IMR-90 (cell line): ENCODE measurements around the gene FXYD6. TPM values are rescaled to one million over a fixed set of nuclear protein-coding genes. Genes with fewer than 3 reads are reported as not detected.

Experiments used
- ATAC-seq: fragments of 200-7000 bp; cut with Tn5 transposase; 2 replicates; pipeline ENCODE4 v1.9.1; 2020; ENCODE audit warnings: low read depth, mild to moderate bottlenecking, moderate library complexity
- BruUV-seq: library from RNA; stranded (reverse); fragments of 400-500 nt; replicated peaks from 2 replicates; lab custom pipeline; 2021; lab: Mats Ljungman, UMichigan
- CTCF ChIA-PET: fragments of 300-600 bp; formaldehyde crosslinking; extraction: SDS; loops from one replicate; lab custom pipeline; 2021; ENCODE audit warnings: antibody characterized with exemption; lab: Yijun Ruan, JAX
- POLR2A ChIA-PET: fragments of 300-600 bp; sonication (Branson Sonifier 250); formaldehyde crosslinking; loops from one replicate; lab custom pipeline; 2022; ENCODE audit warnings: antibody characterized with exemption; ENCODE audit not compliant: unreplicated experiment; lab: Charles Lee
- DNase-seq: peaks from one replicate; pipeline ENCODE4 v3.0.0; 2013
- H2AFZ ChIP-seq: replicated peaks from 2 replicates; pipeline ENCODE3; 2013; ENCODE audit warnings: low read length, mild to moderate bottlenecking; ENCODE audit not compliant: poor library complexity
- H2AK5ac ChIP-seq: 2 replicates; pipeline ENCODE4 v1.6.1; 2013; ENCODE audit warnings: low read depth, low read length, inconsistent platforms
- H2AK9ac ChIP-seq: replicated peaks from 2 replicates; pipeline ENCODE3; 2013; ENCODE audit warnings: mild to moderate bottlenecking, low read depth, low read length, moderate library complexity; ENCODE audit not compliant: poor library complexity
- H2BK120ac ChIP-seq: 2 replicates; pipeline ENCODE4 v1.6.1; 2013; ENCODE audit warnings: low read depth, low read length, inconsistent platforms
- H2BK15ac ChIP-seq: 3 replicates; pipeline ENCODE4 v1.6.1; 2013; ENCODE audit warnings: low read depth, low read length, inconsistent platforms
- H2BK20ac ChIP-seq: 2 replicates; pipeline ENCODE4 v1.6.1; 2013; ENCODE audit warnings: low read depth, mild to moderate bottlenecking, inconsistent platforms, low read length, moderate library complexity
- H2BK5ac ChIP-seq: 2 replicates; pipeline ENCODE4 v1.6.1; 2013; ENCODE audit warnings: mild to moderate bottlenecking, low read depth, low read length, inconsistent platforms; ENCODE audit not compliant: poor library complexity, severe bottlenecking
- H3K14ac ChIP-seq: replicated peaks from 2 replicates; pipeline ENCODE4 v1.6.1; 2013; ENCODE audit warnings: low read depth, low read length, inconsistent platforms
- H3K18ac ChIP-seq: 2 replicates; pipeline ENCODE4 v1.6.1; 2013; ENCODE audit warnings: low read depth, low read length, control low read depth
- H3K23ac ChIP-seq: 2 replicates; pipeline ENCODE4 v1.6.1; 2013; ENCODE audit warnings: low read depth, low read length, inconsistent platforms
- H3K27ac ChIP-seq: 2 replicates; pipeline ENCODE4 v1.5.1; 2013; ENCODE audit warnings: mild to moderate bottlenecking, control low read depth, low read length; ENCODE audit not compliant: insufficient read depth
- H3K27me3 ChIP-seq: 2 replicates; pipeline ENCODE4 v1.6.1; 2013; ENCODE audit warnings: low read length; ENCODE audit not compliant: control insufficient read depth, insufficient read depth
- H3K36me3 ChIP-seq: 2 replicates; pipeline ENCODE4 v1.6.1; 2013; ENCODE audit warnings: low read length, mixed read lengths; ENCODE audit not compliant: control insufficient read depth, insufficient read depth
- H3K4ac ChIP-seq: 2 replicates; pipeline ENCODE4 v1.6.1; 2013; ENCODE audit warnings: low read depth, low read length, inconsistent platforms
- H3K4me1 ChIP-seq: 2 replicates; pipeline ENCODE4 v1.6.1; 2013; ENCODE audit warnings: low read length, mixed read lengths; ENCODE audit not compliant: control insufficient read depth, insufficient read depth
- H3K4me2 ChIP-seq: 2 replicates; pipeline ENCODE4 v1.6.1; 2013; ENCODE audit warnings: low read depth, mild to moderate bottlenecking, control low read depth, low read length, moderate library complexity
- H3K4me3 ChIP-seq: 2 replicates; pipeline ENCODE4 v1.5.1; 2013; ENCODE audit warnings: low read depth, mild to moderate bottlenecking, control low read depth, low read length, moderate library complexity; ENCODE audit not compliant: insufficient read depth
- H3K56ac ChIP-seq: 2 replicates; pipeline ENCODE4 v1.6.1; 2013; ENCODE audit warnings: low read length, inconsistent platforms; ENCODE audit not compliant: insufficient read depth; ENCODE audit errors: extremely low read depth
- H3K79me1 ChIP-seq, 2 experiments: 2 replicates each; pipeline ENCODE4 v1.6.1; 2013; ENCODE audit warnings: low read length in 2 of 2, inconsistent platforms in 1 of 2, low read depth in 1 of 2
- H3K9ac ChIP-seq: 2 replicates; pipeline ENCODE4 v1.6.1; 2013; ENCODE audit warnings: low read depth, low read length, control low read depth
- H3K9me1 ChIP-seq: 2 replicates; pipeline ENCODE4 v1.6.1; 2013; ENCODE audit warnings: low read length, inconsistent platforms; ENCODE audit not compliant: insufficient read depth
- H3K9me3 ChIP-seq: 2 replicates; pipeline ENCODE4 v1.6.1; 2013; ENCODE audit warnings: low read length; ENCODE audit not compliant: control insufficient read depth, insufficient read depth
- H4K20me1 ChIP-seq: 2 replicates; pipeline ENCODE4 v1.6.1; 2013; ENCODE audit warnings: low read length, inconsistent platforms; ENCODE audit not compliant: insufficient read depth
- H4K5ac ChIP-seq: 2 replicates; pipeline ENCODE4 v1.6.1; 2013; ENCODE audit warnings: mild to moderate bottlenecking, low read depth, low read length, control low read depth
- H4K8ac ChIP-seq, 2 experiments: 2 replicates each; pipeline ENCODE4 v1.6.1; 2013; ENCODE audit warnings: low read depth in 2 of 2, low read length in 2 of 2, control low read depth in 1 of 2, inconsistent platforms in 1 of 2
- H4K91ac ChIP-seq: 2 replicates; pipeline ENCODE4 v1.6.1; 2013; ENCODE audit warnings: low read depth, low read length, inconsistent platforms; ENCODE audit not compliant: insufficient read depth
- BHLHE40 ChIP-seq: fragments of 150-350 bp; IDR thresholded peaks from 2 replicates; pipeline ENCODE4 v1.6.1; 2016; ENCODE audit warnings: mild to moderate bottlenecking, low read depth, low read length
- CEBPB ChIP-seq: IDR thresholded peaks from 2 replicates; pipeline ENCODE4 v1.6.1; 2012; ENCODE audit warnings: low read depth, low read length, improper control_type of control experiment
- CHD1 ChIP-seq: IDR thresholded peaks from 2 replicates; pipeline ENCODE4 v1.6.1; 2012; ENCODE audit warnings: low read depth, low read length, improper control_type of control experiment
- FOS ChIP-seq: fragments of 150-350 bp; IDR thresholded peaks from 2 replicates; pipeline ENCODE4 v1.6.1; 2016; ENCODE audit warnings: low read depth, low read length
- MAFK ChIP-seq: IDR thresholded peaks from 2 replicates; pipeline ENCODE4 v1.6.1; 2012; ENCODE audit warnings: low read depth, low read length, improper control_type of control experiment
- MXI1 ChIP-seq: IDR thresholded peaks from 2 replicates; pipeline ENCODE4 v1.6.1; 2012; ENCODE audit warnings: low read depth, mild to moderate bottlenecking, low read length, moderate library complexity, borderline replicate concordance
- NFE2L2 ChIP-seq: fragments of 150-350 bp; IDR thresholded peaks from 2 replicates; pipeline ENCODE4 v1.6.1; 2016; ENCODE audit warnings: low read depth, mild to moderate bottlenecking, low read length
- RFX5 ChIP-seq: IDR thresholded peaks from 2 replicates; pipeline ENCODE4 v1.8.0; 2012; ENCODE audit warnings: low read depth, mild to moderate bottlenecking, low read length, moderate library complexity
- USF2 ChIP-seq: fragments of 150-350 bp; IDR thresholded peaks from 2 replicates; pipeline ENCODE4 v1.6.1; 2017; ENCODE audit warnings: mild to moderate bottlenecking, antibody characterized with exemption, low read length, low read depth
- WGBS, 2 experiments: methylation state at CpG; one replicate each; pipeline versions ENCODE4 v1.1.5 to v1.1.7; 2013; ENCODE audit warnings: missing lambda C conversion rate in 2 of 2; ENCODE audit not compliant: insufficient read length in 1 of 2; ENCODE audit errors: extremely low coverage in 2 of 2; 5-methylcytosine and 5-hydroxymethylcytosine counted together
- dilution Hi-C: fragments of 300-500 bp; cut with HindIII; formaldehyde crosslinking; loops from one replicate; pipeline ENCODE4 v1.14.3; 2018; ENCODE audit warnings: low sequenced_read_pairs; ENCODE audit not compliant: unreplicated experiment
- in situ Hi-C: fragments of 300-500 bp; cut with MboI; formaldehyde crosslinking; loops from 3 replicates; pipeline ENCODE4 v1.14.3; 2019; ENCODE audit warnings: low sequenced_read_pairs, inconsistent platforms, mixed read lengths
- intact Hi-C: fragments of 100-400 bp; cut with micrococcal nuclease; formaldehyde crosslinking; loops from 2 replicates; pipeline ENCODE4 v1.10.0; 2022
- polyA plus RNA-seq, 3 experiments: library from polyadenylated mRNA; depleted of rRNA; stranded (reverse); fragments of >200 nt; gene quantifications; 2 replicates each; pipeline ENCODE4 v1.2.3, GENCODE V29; 2012; ENCODE audit warnings: low replicate concordance in 1 of 3
- total RNA-seq: library from RNA; depleted of rRNA; stranded (reverse); fragments of >200 nt; gene quantifications from 2 replicates; pipeline ENCODE4 v1.2.3, GENCODE V29; 2012
- TF ChIP-seq, protein P1 (sequence below): fragments of 150-350 bp; IDR thresholded peaks from 2 replicates; pipeline ENCODE4 v1.6.1; 2016; ENCODE audit warnings: low read depth, mild to moderate bottlenecking, low read length, moderate library complexity, borderline replicate concordance

The FXYD6 gene
- total and polyA plus RNA-seq, 2 of the 4 experiments (the other 2 are of a cell fraction): 0.32 TPM; not detected in 1

GRCh38 chr11:117873828-117874125 lies 2.7 kb downstream of the FXYD6 start:
- Histone ChIP-seq H4K5ac (no peak overlapping the region), H2AFZ (no peak overlapping the region), H3K27me3 (peaks cover 61% of the 10 kb centered on the region), H2BK5ac (no peak overlapping the region), H4K20me1 (no peaks in the 10 kb centered on the region), H2AK5ac (no peak overlapping the region), H3K4me1 (no peaks in the 10 kb centered on the region), H3K23ac (no peak overlapping the region), H2BK15ac (no peak overlapping the region), H2BK20ac (no peak overlapping the region), H3K14ac (no peak overlapping the region), H3K4me3 (no peak overlapping the region), H3K4me2 (no peak overlapping the region), H2BK120ac (no peak overlapping the region), H2AK9ac (no peak overlapping the region), H4K8ac (no peak overlapping the region), H3K9ac (no peak overlapping the region), H3K36me3 (no peaks in the 10 kb centered on the region), H3K18ac (no peak overlapping the region), H3K9me3 (no peaks in the 10 kb centered on the region), H3K9me1 (no peaks in the 10 kb centered on the region), H3K79me1 (no peaks in the 10 kb centered on the region), H3K4ac (no peak overlapping the region), H3K56ac (no peak overlapping the region), H3K27ac (no peak overlapping the region), H4K91ac (no peak overlapping the region)
- in situ Hi-C loops (no loop called here), intact Hi-C loops (no loop called here), dilution Hi-C loops (no loop called here)
- ChIA-PET CTCF (no interaction called here), POLR2A (no interaction called here)
- BruUV-seq: no TSS peak
- ATAC-seq (no peak), DNase-seq (no peak)
- TF ChIP-seq MAFK (no peak), BHLHE40 (no peak), RFX5 (no peak), CHD1 (no peak), USF2 (no peak), CEBPB (no peak), FOS (no peak), MXI1 (no peak), NFE2L2 (no peak)
- TF ChIP-seq, protein P1, sequence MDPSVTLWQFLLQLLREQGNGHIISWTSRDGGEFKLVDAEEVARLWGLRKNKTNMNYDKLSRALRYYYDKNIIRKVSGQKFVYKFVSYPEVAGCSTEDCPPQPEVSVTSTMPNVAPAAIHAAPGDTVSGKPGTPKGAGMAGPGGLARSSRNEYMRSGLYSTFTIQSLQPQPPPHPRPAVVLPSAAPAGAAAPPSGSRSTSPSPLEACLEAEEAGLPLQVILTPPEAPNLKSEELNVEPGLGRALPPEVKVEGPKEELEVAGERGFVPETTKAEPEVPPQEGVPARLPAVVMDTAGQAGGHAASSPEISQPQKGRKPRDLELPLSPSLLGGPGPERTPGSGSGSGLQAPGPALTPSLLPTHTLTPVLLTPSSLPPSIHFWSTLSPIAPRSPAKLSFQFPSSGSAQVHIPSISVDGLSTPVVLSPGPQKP: no peak
- WGBS, 2 experiments: 70% methylated on average over 2 of the region's 8 CpGs; no CpG with 5 or more reads in 1 of the 2 experiments
